Mesothelial cell of epicardium (in vitro differentiated cells): Measurements from ENCODE around the gene ATF7IP. TPM values are rescaled to one million over a fixed set of nuclear protein-coding genes. Genes with fewer than 3 reads are reported as not detected.

ENCODE experiments used
- DNase-seq, 2 experiments: peaks; one replicate each; pipeline ENCODE4 v3.0.0; 2021; ENCODE audit warnings: low spot score in 2 of 2; ENCODE audit not compliant: unreplicated experiment in 2 of 2
- H3K27ac Mint-ChIP-seq: 2 replicates; pipeline ENCODE4 v1.8.0; 2021; ENCODE audit warnings: mixed read lengths
- H3K27me3 Mint-ChIP-seq: 2 replicates; pipeline ENCODE4 v1.8.0; 2021; ENCODE audit warnings: low read depth, mixed read lengths
- H3K36me3 Mint-ChIP-seq: 2 replicates; pipeline ENCODE4 v1.8.0; 2021; ENCODE audit warnings: mixed read lengths
- H3K4me1 Mint-ChIP-seq: 2 replicates; pipeline ENCODE4 v1.8.0; 2021; ENCODE audit warnings: mixed read lengths
- H3K4me3 Mint-ChIP-seq: 2 replicates; pipeline ENCODE4 v1.8.0; 2021; ENCODE audit warnings: mild to moderate bottlenecking, moderate library complexity, mixed read lengths
- H3K9me3 Mint-ChIP-seq: 2 replicates; pipeline ENCODE4 v1.8.0; 2021; ENCODE audit warnings: mixed read lengths
- CTCF ChIP-seq: fragments of 200-600 bp; sonication (generic); IDR thresholded peaks from one replicate; pipeline ENCODE4 v1.5.0; 2021; ENCODE audit warnings: antibody characterized with exemption; ENCODE audit not compliant: unreplicated experiment
- total RNA-seq: library from RNA; stranded (reverse); gene quantifications from 3 replicates; pipeline ENCODE4 v1.2.1, GENCODE V29; 2021

The ATF7IP gene
- total RNA-seq, 1 donor from 2014 or later, result 192 TPM

- Mint-ChIP-seq H3K27ac (peak overlapping the region; percentile 57), H3K4me1 (peaks cover 4% of the 10 kb centered on the region), H3K9me3 (peaks cover 11% of the 10 kb centered on the region), H3K4me3 (no peak overlapping the region), H3K36me3 (peaks cover 60% of the 10 kb centered on the region), H3K27me3 (no peaks in the 10 kb centered on the region)
- TF ChIP-seq CTCF, result no peak
- DNase-seq, result no peak
These were observed 88.8 kb downstream of the ATF7IP start for GRCh38 chr12:14454098-14454907.

- no peak for TF ChIP-seq CTCF
- Mint-ChIP-seq H3K36me3 (peaks cover 34% of the 10 kb centered on the region), H3K4me3 (no peak overlapping the region), H3K4me1 (no peaks in the 10 kb centered on the region), H3K27ac (no peak overlapping the region), H3K27me3 (no peaks in the 10 kb centered on the region), H3K9me3 (no peaks in the 10 kb centered on the region)
- no peak for DNase-seq
These were observed 94.8 kb downstream of the ATF7IP start for GRCh38 chr12:14460212-14460841.

GRCh38 chr12:14471497-14471896 is 106.0 kb downstream of the ATF7IP start:
- Mint-ChIP-seq H3K27ac (no peak overlapping the region), H3K36me3 (peaks cover 77% of the 10 kb centered on the region), H3K4me1 (peaks cover 8% of the 10 kb centered on the region), H3K27me3 (no peaks in the 10 kb centered on the region), H3K4me3 (no peak overlapping the region), H3K9me3 (peaks cover 47% of the 10 kb centered on the region)
- DNase-seq, result no peak
- TF ChIP-seq CTCF, result no peak

- peaks cover 47% of the 10 kb centered on the region for H3K9me3 Mint-ChIP-seq
- H3K36me3 Mint-ChIP-seq, result peaks cover 82% of the 10 kb centered on the region
- no peaks in the 10 kb centered on the region for H3K27me3 Mint-ChIP-seq
- H3K4me3 Mint-ChIP-seq, result no peak overlapping the region
- no peak for DNase-seq
- H3K4me1 Mint-ChIP-seq, result no peaks in the 10 kb centered on the region
- H3K27ac Mint-ChIP-seq, result no peak overlapping the region
- no peak for TF ChIP-seq CTCF
These were observed 108.3 kb downstream of the ATF7IP start for GRCh38 chr12:14473707-14474287.

GRCh38 chr12:14479004-14479403 is 113.5 kb downstream of the ATF7IP start:
- H3K4me1 Mint-ChIP-seq, result no peaks in the 10 kb centered on the region
- H3K36me3 Mint-ChIP-seq, result peaks cover 73% of the 10 kb centered on the region
- peaks cover 14% of the 10 kb centered on the region for H3K9me3 Mint-ChIP-seq
- no peaks in the 10 kb centered on the region for H3K27me3 Mint-ChIP-seq
- no peak overlapping the region for H3K27ac Mint-ChIP-seq
- H3K4me3 Mint-ChIP-seq, result no peak overlapping the region
- no peak for TF ChIP-seq CTCF
- no peak for DNase-seq
